Vagina (tissue), 2 donors: Measurements from ENCODE around the gene SLC9A9.

ENCODE experiments used
- CTCF ChIP-seq, 3 experiments: fragments of 450-650 bp in 2 of 3; fragments of 200-600 bp in 1 of 3; sonication (generic) in 1 of 3; IDR thresholded peaks; one replicate each; pipeline ENCODE4 v1.5.1; 2017 to 2019; ENCODE audit warnings: antibody characterized with exemption in 3 of 3, mild to moderate bottlenecking in 2 of 3, moderate library complexity in 2 of 3
- POLR2A ChIP-seq, 2 donors: fragments of 450-650 bp; IDR thresholded peaks; one replicate each; pipeline ENCODE4 v1.6.1; 2017; ENCODE audit warnings: antibody characterized with exemption in 2 of 2, mild to moderate bottlenecking in 2 of 2, moderate library complexity in 2 of 2
- POLR2AphosphoS5 ChIP-seq, 2 donors: sonication (generic); formaldehyde crosslinking; IDR thresholded peaks; one replicate each; pipeline ENCODE4 v1.9.0; 2017; ENCODE audit warnings: antibody characterized with exemption in 2 of 2, mild to moderate bottlenecking in 2 of 2, low read depth in 1 of 2; ENCODE audit not compliant: insufficient read depth in 1 of 2

GRCh38 chr3:143652118-143652517 is 196.2 kb downstream of the SLC9A9 start:
- TF ChIP-seq CTCF (IDR thresholded peaks at IDR 0.05) (no peak), POLR2AphosphoS5 (IDR thresholded peaks at IDR 0.05; ENCODE audit: insufficient read depth in 1 of 2, low read depth in 1 of 2) (no peak), POLR2A (IDR thresholded peaks at IDR 0.05) (no peak)
